ENCODE measurements around the gene FNDC3B.

- TF ChIP-seq GATA3 (IDR thresholded peaks at IDR 0.05; ENCODE audit: low read depth, low read length) (no peak), GATA2 (IDR thresholded peaks at IDR 0.05; ENCODE audit: low read depth, low read length) (no peak)
Measured at GRCh38 chr3:172213200-172213599, 173.8 kb downstream of the FNDC3B start.
